Loucy (cell line): Measurements from ENCODE around the gene CD83.

Experiments
- CTCF ChIP-seq: fragments of 200-600 bp; sonication (generic); conservative IDR thresholded peaks from 2 replicates; pipeline ENCODE4 v1.5.1; 2014; ENCODE audit warnings: mild to moderate bottlenecking, antibody characterized with exemption, low read length
- EZH2phosphoT487 ChIP-seq: fragments of 200-600 bp; IDR thresholded peaks from 2 replicates; pipeline ENCODE4 v1.6.1; 2018; ENCODE audit warnings: antibody characterized with exemption, mild to moderate bottlenecking, moderate library complexity, borderline replicate concordance

GRCh38 chr6:14107000-14107399, 10.6 kb upstream of the CD83 start:
- TF ChIP-seq CTCF (no peak), EZH2phosphoT487 (no peak)
